Liver (tissue), 3 donors: ENCODE results near the gene ACAT2.

ENCODE experiments used
- EGR1 ChIP-seq, 2 donors: IDR thresholded peaks; 2 replicates each; pipeline ENCODE4 v1.6.1; 2016 to 2018; ENCODE audit warnings: antibody characterized with exemption in 2 of 2, low read depth in 2 of 2
- FOXA1 ChIP-seq: IDR thresholded peaks from 2 replicates; pipeline ENCODE4 v1.6.1; 2016; ENCODE audit warnings: antibody characterized with exemption
- GABPA ChIP-seq, 2 donors: IDR thresholded peaks in 1 of 2; conservative IDR thresholded peaks in 1 of 2; 2 replicates each; pipeline ENCODE4 v1.6.1; 2016; ENCODE audit warnings: antibody characterized with exemption in 2 of 2, mild to moderate bottlenecking in 1 of 2, moderate library complexity in 1 of 2
- HNF4A ChIP-seq, 2 donors: conservative IDR thresholded peaks; 2 replicates each; pipeline ENCODE4 v1.6.1; 2016; ENCODE audit warnings: antibody characterized with exemption in 2 of 2, mild to moderate bottlenecking in 2 of 2
- HNF4G ChIP-seq: IDR thresholded peaks from 2 replicates; pipeline ENCODE4 v1.6.1; 2016; ENCODE audit warnings: antibody characterized with exemption
- NR2F2 ChIP-seq: IDR thresholded peaks from 2 replicates; pipeline ENCODE4 v1.6.1; 2016; ENCODE audit warnings: antibody characterized with exemption
- RAD21 ChIP-seq, 2 donors: IDR thresholded peaks; 2 replicates each; pipeline ENCODE4 v1.6.1; 2016; ENCODE audit warnings: antibody characterized with exemption in 2 of 2, mild to moderate bottlenecking in 2 of 2
- YY1 ChIP-seq: IDR thresholded peaks from 2 replicates; pipeline ENCODE4 v1.6.1; 2016; ENCODE audit warnings: antibody characterized with exemption, mild to moderate bottlenecking
- TF ChIP-seq, protein P1 (sequence below): IDR thresholded peaks from 2 replicates; pipeline ENCODE4 v1.6.1; 2016; ENCODE audit warnings: antibody characterized with exemption
- TF ChIP-seq, protein P2 (sequence below): fragments of 150-350 bp; IDR thresholded peaks from 2 replicates; pipeline ENCODE4 v1.5.1; 2017; ENCODE audit warnings: improper control_type of control experiment, low read depth, low read length; ENCODE audit not compliant: missing input control
- TF ChIP-seq, protein P3 (sequence below): IDR thresholded peaks from 2 replicates; pipeline ENCODE4 v1.6.1; 2016; ENCODE audit warnings: antibody characterized with exemption
- TF ChIP-seq, protein P4 (sequence below): IDR thresholded peaks from 2 replicates; pipeline ENCODE4 v1.6.1; 2016; ENCODE audit warnings: antibody characterized with exemption, mild to moderate bottlenecking
- donor health status: healthy.
- donor health status: healthy.

DNA sequence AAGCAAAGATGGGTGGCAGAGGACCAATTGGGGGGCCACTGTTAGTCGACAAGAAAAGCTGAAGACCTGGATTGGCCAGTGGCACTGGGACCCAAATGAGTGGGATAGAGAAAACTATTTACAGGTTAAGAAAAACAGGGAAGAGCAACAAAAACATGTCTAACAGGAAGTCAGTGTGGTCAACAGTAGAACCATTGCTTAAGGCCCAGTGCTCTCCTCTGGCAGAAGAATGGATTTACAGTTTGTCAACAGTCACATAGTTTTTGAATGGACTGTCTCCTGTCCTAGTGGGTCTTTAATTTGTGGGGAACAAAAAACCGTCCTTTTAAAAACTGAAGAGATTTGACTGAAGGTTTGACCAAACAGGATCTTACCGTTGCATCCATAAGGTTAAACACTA lies 46.7 kb upstream of the ACAT2 start:
- TF ChIP-seq, protein P1, sequence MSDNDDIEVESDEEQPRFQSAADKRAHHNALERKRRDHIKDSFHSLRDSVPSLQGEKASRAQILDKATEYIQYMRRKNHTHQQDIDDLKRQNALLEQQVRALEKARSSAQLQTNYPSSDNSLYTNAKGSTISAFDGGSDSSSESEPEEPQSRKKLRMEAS: no peak
- TF ChIP-seq, protein P2, sequence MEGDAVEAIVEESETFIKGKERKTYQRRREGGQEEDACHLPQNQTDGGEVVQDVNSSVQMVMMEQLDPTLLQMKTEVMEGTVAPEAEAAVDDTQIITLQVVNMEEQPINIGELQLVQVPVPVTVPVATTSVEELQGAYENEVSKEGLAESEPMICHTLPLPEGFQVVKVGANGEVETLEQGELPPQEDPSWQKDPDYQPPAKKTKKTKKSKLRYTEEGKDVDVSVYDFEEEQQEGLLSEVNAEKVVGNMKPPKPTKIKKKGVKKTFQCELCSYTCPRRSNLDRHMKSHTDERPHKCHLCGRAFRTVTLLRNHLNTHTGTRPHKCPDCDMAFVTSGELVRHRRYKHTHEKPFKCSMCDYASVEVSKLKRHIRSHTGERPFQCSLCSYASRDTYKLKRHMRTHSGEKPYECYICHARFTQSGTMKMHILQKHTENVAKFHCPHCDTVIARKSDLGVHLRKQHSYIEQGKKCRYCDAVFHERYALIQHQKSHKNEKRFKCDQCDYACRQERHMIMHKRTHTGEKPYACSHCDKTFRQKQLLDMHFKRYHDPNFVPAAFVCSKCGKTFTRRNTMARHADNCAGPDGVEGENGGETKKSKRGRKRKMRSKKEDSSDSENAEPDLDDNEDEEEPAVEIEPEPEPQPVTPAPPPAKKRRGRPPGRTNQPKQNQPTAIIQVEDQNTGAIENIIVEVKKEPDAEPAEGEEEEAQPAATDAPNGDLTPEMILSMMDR: no peak
- no peak for TF ChIP-seq GABPA (IDR thresholded peaks at IDR 0.05 in 1 of 2, conservative IDR thresholded peaks at IDR 0.05 in 1 of 2)
- no peak for TF ChIP-seq YY1
- no peak for TF ChIP-seq NR2F2
- no peak for TF ChIP-seq HNF4A (conservative IDR thresholded peaks at IDR 0.05)
- TF ChIP-seq, protein P3, sequence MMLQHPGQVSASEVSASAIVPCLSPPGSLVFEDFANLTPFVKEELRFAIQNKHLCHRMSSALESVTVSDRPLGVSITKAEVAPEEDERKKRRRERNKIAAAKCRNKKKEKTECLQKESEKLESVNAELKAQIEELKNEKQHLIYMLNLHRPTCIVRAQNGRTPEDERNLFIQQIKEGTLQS: no peak
- TF ChIP-seq, protein P4, sequence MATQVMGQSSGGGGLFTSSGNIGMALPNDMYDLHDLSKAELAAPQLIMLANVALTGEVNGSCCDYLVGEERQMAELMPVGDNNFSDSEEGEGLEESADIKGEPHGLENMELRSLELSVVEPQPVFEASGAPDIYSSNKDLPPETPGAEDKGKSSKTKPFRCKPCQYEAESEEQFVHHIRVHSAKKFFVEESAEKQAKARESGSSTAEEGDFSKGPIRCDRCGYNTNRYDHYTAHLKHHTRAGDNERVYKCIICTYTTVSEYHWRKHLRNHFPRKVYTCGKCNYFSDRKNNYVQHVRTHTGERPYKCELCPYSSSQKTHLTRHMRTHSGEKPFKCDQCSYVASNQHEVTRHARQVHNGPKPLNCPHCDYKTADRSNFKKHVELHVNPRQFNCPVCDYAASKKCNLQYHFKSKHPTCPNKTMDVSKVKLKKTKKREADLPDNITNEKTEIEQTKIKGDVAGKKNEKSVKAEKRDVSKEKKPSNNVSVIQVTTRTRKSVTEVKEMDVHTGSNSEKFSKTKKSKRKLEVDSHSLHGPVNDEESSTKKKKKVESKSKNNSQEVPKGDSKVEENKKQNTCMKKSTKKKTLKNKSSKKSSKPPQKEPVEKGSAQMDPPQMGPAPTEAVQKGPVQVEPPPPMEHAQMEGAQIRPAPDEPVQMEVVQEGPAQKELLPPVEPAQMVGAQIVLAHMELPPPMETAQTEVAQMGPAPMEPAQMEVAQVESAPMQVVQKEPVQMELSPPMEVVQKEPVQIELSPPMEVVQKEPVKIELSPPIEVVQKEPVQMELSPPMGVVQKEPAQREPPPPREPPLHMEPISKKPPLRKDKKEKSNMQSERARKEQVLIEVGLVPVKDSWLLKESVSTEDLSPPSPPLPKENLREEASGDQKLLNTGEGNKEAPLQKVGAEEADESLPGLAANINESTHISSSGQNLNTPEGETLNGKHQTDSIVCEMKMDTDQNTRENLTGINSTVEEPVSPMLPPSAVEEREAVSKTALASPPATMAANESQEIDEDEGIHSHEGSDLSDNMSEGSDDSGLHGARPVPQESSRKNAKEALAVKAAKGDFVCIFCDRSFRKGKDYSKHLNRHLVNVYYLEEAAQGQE: no peak
- no peak for TF ChIP-seq RAD21 (IDR thresholded peaks at IDR 0.05)
- TF ChIP-seq EGR1 (IDR thresholded peaks at IDR 0.05; ENCODE audit: low read depth in 2 of 2): no peak
- no peak for TF ChIP-seq FOXA1
- no peak for TF ChIP-seq HNF4G
